Renal cortex interstitium (tissue), 11 donors: ENCODE results near the gene AGAP3. TPM values are rescaled to one million over a fixed set of nuclear protein-coding genes. Genes with fewer than 3 reads are reported as not detected.

Experiments used
- DNase-seq, 11 donors: peaks; one replicate each; pipeline ENCODE4 v3.0.0-alpha.2; 2013; ENCODE audit warnings: low read depth in 9 of 11, low spot score in 4 of 11; ENCODE audit errors: extremely low read depth in 1 of 11
- polyA plus RNA-seq, 3 donors: library from polyadenylated mRNA; unstranded; fragments of 120-200 nt; gene quantifications; one replicate each; pipeline ENCODE4 v1.2.1, GENCODE V29; 2013; ENCODE audit not compliant: insufficient read length in 3 of 3

The AGAP3 gene
- polyA plus RNA-seq, 3 donors, result 53.8 to 75.3 (median 72.3) TPM

DNA sequence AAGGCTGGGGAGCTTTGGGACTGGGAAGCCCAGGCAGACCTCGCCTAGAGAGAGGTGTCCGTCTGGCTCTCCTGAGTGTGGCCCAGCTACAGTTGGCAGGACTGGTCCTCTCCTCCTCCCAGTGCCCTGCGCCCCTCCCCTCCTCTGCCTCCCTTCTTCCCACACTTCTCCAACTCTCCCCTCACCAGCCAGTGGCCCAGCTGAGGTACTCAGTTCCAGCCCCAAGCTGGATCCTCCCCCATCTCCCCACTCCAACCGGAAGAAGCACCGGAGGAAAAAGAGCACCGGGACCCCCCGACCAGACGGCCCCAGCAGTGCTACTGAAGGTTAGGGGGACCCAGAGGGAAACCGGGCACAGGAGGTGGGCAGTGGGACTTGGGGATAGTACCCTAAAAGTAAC lies 53.5 kb downstream of the AGAP3 start:
- DNase-seq, result no peak

DNA sequence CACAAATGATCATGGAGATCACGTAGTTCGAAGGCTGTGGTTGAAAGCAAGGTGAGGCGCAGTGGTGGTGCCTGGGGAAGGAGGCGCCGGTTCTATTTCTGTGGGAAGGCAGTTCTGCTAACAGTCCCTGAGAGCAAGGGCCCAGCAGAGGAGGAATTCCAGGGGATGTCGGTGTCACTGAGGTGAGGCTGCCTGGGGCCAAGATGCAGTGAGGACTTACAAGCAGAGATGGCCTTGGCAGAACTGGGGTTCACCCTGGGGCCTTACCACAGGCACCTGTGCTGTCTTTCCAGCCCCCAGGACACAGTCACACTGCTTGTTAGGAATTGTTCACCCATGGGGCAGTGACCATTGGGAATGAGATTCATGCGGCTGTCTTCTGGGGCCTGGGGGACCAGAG lies 54.6 kb downstream of the AGAP3 start:
- no peak for DNase-seq

DNA sequence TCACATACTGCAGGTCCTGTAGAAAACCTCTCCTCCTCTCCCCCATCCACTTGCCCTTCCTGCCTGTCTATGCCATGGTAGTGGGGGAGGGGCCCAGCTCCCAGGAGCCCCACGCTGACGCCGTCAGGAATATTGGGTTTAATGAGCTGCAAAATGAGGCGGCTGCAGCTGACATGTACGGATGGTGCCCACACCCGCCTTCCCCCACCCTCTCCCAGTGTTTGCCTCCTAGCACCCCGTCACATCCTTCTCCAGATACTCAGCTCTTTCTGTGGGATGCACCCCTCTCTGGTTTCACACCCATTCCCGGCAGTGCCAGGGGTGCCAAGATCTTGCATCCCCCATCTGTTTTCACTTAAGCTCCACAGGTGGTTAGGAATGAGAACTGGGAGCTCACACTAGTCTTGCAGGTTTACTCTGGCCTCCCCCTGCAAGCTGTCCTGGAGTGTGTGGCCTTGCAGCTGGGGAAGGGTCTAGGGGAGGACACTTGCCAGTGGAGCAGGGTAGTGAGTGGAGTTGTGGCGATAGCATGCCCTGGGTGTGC lies 55.1 kb downstream of the AGAP3 start:
- DNase-seq, result no peak

GRCh38 chr7:151141855-151142685 lies 55.8 kb downstream of the AGAP3 start:
- DNase-seq, result no peak

GRCh38 chr7:151142686-151143040 lies 56.4 kb downstream of the AGAP3 start:
- DNase-seq, result no peak

DNA sequence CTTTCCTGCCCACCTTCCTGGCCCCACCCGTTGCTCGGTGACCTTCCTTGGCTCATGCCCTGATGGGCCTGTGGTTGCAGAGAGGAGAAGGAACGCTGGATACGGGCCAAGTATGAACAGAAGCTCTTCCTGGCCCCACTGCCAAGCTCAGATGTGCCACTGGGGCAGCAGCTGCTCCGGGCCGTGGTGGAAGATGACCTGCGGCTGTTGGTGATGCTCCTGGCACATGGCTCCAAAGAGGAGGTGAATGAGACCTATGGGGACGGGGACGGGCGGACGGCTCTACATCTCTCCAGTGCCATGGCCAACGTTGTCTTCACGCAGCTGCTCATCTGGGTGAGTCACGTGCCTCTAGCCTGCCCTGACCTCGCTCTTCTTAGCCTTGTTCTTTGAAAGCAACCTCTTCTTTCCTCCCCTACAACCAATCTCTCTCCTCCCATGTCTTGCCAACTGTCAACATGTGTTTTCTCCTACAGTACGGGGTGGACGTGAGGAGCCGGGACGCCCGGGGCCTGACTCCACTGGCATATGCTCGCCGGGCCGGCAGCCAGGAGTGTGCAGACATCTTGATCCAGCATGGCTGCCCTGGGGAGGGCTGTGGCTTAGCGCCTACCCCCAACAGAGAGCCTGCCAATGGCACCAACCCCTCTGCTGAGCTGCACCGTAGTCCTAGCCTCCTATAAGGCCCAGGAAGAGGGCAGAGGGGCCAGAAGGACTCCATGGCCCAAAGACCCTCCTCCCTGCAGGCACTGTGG lies 57.2 kb downstream of the AGAP3 start:
- no peak for DNase-seq

DNA sequence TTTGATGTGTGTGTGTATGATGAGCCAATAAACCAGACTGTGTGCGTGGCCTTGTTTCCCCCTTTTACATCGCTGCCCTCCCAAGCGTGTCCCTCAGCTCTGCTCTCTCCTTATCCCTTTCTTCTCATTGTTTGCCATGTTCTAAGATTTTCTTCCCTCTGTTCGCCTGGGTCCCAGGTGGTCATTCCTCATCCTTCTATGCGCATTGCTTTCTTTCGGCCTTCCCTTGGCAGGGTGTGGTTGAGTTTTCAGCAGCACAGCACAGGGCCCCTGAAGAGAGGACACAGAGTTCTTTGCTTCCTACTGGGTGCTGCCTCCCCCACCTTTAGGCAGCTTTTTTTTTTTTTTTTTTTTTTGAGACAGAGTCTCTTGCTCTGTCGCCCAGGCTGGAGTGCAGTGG lies 58.1 kb downstream of the AGAP3 start:
- no peak for DNase-seq

- DNase-seq, result no peak
These were observed 60.5 kb downstream of the AGAP3 start for GRCh38 chr7:151146761-151147160.

DNA sequence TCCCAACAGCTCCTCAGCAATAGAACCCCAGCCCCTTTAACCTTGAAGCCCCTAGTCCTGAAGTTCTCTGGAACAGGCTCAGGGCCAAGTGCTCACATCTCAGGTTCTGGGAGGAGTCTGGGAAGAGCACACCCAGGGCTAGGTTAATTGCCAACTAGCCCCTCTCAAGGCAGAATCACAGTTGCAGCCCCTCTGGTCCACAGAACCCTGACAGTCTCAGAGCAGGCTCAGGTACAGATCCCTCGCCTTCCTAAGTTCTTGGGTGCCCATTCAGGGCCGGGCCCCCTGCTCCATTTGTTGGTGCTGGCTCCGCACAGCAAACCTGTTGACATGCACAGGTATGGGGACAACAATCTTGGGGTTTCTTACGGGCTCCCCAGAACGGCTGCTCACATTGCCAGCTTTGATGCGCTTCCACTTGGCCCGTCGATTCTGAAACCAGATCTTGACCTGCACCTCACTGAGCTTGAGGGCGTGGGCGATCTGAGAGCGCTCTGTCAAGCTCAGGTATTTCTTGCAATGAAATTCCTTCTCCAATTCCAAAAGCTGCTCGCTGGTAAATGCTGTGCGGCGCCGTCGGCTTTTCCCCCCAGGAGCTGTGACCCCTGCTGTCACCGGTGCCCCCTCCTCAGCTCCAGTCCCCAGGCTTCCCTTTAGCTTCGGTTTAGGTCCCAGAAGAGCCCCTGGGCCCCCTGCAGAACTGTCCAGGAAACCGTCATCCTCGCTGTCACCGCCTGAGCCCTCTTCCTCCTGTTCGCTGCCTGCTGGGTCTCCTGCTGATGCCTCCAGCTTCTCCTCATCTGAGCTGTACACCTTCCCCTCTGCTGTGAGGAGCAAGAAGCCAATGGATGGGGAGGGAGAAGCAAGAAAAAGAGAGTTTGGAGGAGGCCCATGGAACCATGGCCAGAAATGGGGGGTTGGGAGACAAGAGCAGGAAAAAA lies 62.3 kb downstream of the AGAP3 start:
- no peak for DNase-seq

GRCh38 chr7:151150388-151150787 lies 64.1 kb downstream of the AGAP3 start:
- DNase-seq, result no peak

- DNase-seq, result no peak
These were observed 66.6 kb downstream of the AGAP3 start for GRCh38 chr7:151152643-151153513.

DNA sequence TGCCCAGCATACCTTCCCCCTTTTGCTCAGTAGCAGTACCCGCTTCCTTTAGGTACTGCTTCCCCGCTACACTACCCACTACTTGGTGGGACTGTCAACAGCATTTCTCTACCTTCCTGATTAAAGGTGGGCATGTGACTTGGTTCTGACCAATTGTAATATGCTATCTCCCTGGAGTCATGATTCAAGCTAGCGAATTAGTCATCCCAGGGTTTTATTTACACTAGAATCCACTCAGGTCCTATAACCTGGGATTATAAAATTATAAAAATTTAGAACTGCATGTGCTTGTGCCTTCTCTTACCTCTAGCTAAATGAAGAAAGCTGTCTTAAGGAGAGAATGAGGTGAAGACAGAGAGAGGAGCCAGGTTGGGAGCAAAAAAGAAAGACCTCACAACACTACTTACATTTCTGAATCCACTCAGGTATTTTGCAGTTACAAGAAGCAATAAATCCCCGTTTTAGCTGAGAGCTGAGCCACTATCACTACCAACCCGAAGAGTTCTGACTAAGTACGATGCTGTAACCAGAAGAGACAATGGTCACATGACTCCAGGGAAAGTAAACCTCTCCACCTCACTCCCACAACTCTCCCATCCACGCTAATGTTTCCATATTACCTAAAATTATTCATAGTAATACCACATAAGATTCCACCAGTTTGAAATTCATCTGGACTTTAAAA lies 71.5 kb downstream of the AGAP3 start:
- no peak for DNase-seq

- no peak for DNase-seq
These were observed 75.5 kb downstream of the AGAP3 start for GRCh38 chr7:151161757-151162156.

DNA sequence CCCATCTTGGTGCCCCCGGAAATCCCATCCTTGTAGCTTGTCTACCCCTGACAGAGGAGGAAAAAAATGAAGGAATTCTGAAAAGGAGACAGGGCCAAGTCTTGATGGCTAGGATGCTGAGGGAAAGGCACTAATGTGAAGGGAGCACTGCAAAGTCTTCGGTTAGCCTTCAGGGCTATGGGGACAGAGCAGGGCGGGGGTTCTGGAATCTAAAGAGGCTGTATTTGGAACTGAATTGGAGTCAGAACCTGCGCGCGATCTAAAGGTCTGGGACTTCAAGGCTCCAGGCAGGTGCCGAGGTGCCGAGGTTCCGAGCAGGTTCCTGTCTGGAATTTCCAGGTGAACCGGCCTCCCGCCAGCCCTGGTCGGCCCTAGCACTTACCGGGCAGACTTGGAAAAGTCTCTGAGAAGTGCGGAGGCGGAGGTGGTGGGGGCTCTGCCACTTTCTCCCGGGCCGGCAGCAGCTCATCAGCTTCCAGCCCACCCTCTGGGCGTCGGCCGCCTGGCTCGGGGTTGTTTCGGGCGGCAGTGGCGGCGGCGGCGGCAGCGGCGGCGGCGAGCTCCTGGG lies 80.4 kb downstream of the AGAP3 start:
- DNase-seq, result no peak

DNA sequence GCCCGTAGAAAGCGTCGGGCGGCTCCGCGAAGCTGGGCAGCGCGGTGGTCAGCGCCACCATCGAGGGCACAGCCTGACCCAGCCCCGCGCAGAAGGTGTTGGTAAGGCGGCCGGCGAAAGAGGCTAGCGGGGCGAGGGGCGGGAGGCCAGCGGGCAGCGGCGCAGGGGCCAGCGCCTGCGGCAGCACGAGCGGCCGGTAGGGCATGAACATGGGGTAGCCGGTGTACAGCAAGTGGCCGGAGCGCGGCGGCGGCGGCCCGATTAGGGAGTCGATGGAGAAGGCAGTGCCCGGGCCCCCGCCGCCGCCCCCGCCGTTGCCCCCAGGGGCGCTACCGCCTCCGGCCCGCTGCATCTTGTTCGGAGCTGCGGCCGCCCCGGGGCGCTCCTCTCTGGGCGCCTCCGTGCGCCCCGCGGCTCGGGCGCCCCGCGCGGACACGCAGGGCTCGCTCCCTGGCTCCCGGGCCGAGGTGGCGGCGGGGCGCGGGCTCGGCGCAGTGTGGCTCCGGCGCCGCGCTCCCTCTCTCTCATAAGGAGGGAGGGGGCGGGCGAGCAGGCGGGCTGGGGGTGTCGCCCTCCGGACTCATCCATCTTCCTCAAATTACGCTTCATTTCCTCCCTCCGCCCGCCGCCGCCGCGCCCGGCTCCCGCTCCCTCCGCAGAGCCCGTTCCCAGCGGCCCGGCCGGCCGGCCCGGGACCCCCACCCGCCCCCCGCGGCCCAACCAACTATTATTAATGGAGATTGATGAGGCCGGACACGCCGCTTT lies 81.1 kb downstream of the AGAP3 start, which contains the start of gene GBX1:
Gene GBX1, minus strand, starts transcription at position 498 of the 765 bp plus-strand sequence. Its CDS starts 146 bp downstream, at position 352.
- DNase-seq, result peak in 5 of 11 donors; percentile 34 to 52 (median 48)

DNA sequence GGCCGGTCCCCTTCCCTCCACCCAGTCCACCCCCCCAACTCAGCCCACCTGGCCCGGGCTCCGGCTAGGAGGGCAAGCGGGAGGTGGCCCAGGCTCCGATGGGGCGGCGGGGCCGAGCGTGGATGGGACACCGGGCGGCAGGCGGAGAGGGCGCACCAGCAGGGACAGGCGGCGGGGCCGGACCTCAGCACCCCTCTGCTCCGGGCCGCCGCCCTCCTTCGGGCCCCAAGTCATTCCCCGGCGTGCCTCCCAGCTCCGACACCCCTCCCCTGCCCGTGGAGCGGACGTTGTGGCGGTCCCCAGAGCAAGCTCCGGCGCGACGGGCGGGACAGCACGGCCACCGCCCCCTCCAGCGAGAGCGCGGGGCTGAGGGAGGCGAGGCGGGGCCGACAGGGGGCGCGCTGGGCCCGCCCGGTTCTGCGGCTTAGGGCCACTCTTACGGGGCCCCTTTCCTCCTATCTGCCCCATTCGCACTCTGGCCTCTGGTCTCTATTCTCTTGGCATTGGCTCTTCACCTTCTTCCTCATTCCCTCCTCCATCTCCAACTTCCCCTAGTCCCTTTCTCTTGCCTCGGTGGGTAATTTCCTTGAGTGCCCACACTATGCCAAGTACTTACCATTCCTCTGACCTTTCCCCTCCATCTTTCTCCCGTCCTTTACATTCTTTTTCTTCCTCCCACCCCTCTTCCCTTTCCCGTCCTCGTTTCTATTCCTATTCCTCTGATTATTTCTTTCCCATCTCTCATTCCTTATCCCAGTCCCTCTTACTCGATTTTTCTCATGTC lies 81.9 kb downstream of the AGAP3 start:
- DNase-seq, result peak in 1 of 11 donors; percentile 12
